ENCODE data around the gene MSRB2. TPM values are rescaled to one million over a fixed set of nuclear protein-coding genes. Genes with fewer than 3 reads are reported as not detected.

The MSRB2 gene
- total RNA-seq, 2 experiments from 2014 or later, result 6.9 to 9.1 TPM

DNA sequence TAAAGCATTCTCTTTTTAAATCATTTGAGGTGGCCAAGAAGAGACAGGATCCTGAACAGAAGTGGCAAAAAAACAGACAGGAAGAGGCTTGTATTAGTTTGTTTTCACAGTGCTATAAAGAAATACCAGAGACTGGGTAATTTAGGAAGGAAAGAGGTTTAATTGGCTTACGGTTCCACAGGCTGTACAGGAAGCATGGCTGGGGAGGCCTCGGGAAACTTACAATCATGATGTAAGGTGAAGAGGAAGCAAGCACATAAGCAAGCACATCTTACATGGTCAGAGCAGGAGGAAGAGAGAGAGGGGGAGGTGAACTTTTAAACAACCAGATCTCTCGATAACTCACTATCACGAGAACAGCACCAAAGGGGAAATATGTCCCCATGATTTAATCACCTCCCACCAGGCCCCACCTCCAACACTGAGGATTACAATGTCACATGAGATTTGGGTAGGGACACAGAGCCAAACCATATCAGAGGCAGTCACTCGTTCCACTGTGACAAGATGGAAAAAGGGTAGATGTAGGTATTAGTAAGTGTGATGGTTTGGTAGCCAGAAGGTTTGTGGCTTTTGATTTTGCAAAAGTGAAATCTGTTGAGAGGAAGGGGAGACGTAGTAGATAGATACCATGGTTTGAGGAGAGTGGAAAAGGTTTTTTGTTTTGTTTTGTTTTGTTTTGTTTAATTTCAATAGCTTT, 5.1 kb downstream of the MSRB2 start:
- H3K27me3 Mint-ChIP-seq, result no peaks in the 10 kb centered on the region
- no peak overlapping the region for H3K27ac Mint-ChIP-seq
- peak; percentile 20 for ATAC-seq
- POLR2A ChIA-PET, result no interaction called here
- H3K4me1 Mint-ChIP-seq (ENCODE audit: low read depth), result peaks cover 30% of the 10 kb centered on the region
- CTCF ChIA-PET, result interaction anchor here (1.3 kb wide), 1 partner anchor 9 kb away, joined by 4 read pairs; no protein-coding TSS in a partner anchor
- H3K4me3 Mint-ChIP-seq, result no peak overlapping the region
- no peaks in the 10 kb centered on the region for H3K9me3 Mint-ChIP-seq
- peak; percentile 33 for DNase-seq
- TF ChIP-seq, protein P1, sequence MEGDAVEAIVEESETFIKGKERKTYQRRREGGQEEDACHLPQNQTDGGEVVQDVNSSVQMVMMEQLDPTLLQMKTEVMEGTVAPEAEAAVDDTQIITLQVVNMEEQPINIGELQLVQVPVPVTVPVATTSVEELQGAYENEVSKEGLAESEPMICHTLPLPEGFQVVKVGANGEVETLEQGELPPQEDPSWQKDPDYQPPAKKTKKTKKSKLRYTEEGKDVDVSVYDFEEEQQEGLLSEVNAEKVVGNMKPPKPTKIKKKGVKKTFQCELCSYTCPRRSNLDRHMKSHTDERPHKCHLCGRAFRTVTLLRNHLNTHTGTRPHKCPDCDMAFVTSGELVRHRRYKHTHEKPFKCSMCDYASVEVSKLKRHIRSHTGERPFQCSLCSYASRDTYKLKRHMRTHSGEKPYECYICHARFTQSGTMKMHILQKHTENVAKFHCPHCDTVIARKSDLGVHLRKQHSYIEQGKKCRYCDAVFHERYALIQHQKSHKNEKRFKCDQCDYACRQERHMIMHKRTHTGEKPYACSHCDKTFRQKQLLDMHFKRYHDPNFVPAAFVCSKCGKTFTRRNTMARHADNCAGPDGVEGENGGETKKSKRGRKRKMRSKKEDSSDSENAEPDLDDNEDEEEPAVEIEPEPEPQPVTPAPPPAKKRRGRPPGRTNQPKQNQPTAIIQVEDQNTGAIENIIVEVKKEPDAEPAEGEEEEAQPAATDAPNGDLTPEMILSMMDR (IDR thresholded peaks at IDR 0.05), result no peak
- peaks cover 7% of the 10 kb centered on the region for H3K36me3 Mint-ChIP-seq (ENCODE audit: low read depth)
- intact Hi-C loops (cut with micrococcal nuclease), result no loop called here

DNA sequence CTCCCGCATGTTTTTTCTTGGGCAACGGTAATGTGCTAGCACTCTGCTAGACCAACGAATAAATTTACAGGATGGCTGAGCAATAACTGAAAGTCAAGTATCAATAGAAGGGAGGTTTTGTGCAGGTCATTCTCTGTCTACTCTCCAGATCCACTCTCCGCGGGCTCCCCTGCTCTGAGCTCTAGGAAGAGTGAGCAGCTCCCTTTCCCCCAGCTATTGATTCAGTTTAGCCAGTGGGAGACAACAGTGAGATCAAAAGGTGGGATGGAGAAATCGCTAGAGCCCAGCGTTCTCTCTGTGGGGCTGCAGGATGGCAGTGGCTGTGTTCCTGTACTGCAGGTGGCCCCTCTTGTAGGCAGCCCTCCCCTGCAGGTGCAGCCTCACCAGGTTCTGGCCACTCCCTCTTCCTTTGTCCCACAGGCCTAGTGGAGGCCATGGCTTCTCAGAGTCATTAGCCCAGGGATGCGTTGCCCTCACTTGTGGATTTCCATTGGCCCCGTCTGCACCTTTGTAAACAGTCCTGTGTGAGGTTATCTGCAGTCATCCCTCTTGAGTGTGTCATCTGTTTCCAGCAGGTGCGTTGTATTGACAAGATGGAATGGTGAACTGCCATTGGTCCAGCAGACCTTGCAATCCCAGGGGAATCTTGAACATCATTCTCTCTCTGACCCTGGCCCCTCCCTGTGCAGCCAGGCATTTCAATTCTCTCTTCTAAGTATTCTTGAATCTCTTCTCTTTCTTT, 11.1 kb downstream of the MSRB2 start:
- ATAC-seq (no peak), DNase-seq (no peak)
- TF ChIP-seq, protein P1 (IDR thresholded peaks at IDR 0.05), result no peak
- Mint-ChIP-seq H3K4me3 (no peak overlapping the region), H3K9me3 (no peaks in the 10 kb centered on the region), H3K27me3 (no peaks in the 10 kb centered on the region), H3K36me3 (ENCODE audit: low read depth) (peaks cover 15% of the 10 kb centered on the region), H3K27ac (no peak overlapping the region), H3K4me1 (ENCODE audit: low read depth) (no peaks in the 10 kb centered on the region)
- intact Hi-C loops (cut with micrococcal nuclease), result no loop called here
- CTCF ChIA-PET, result no interaction called here
- POLR2A ChIA-PET, result no interaction called here

DNA sequence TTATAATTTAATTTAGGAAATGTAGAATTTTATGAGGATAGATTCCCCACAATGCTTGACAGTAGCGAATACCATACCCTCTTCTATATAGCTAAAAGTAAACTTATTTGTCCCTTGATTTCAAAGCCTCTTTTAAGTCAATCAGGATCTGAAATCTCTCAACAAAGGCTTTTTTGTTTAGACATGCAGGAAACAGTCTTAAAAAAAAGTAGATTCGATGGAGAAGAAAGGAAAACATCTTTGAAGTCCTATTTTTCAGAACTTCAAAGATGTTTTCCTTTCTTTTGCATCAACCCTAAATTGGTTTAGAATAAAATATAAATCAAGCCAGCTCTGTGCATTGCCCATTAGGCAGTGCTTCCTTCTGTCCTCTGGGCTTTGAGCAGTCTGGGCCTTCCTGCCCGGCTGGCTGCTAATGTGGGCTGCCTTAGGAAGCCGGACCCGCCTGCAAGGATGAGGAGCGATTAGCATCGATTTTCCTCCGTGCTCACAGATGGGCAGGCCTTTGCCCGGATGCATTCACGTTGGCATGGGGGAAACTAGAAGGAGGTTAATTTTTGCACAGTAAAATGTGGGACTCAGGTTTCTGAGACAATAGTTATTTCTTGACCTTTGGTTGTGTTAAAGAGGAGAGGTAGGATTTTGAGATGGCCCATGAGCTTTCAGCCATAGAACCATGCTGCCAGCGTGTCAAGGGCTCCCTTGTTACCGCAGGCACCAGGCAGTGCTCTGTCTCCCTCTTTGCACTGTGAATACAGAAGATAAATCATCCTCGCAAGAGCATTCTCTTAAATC, 15.5 kb downstream of the MSRB2 start:
- Mint-ChIP-seq H3K9me3 (no peaks in the 10 kb centered on the region), H3K4me1 (ENCODE audit: low read depth) (no peaks in the 10 kb centered on the region), H3K27me3 (no peaks in the 10 kb centered on the region), H3K36me3 (ENCODE audit: low read depth) (peaks cover 9% of the 10 kb centered on the region), H3K4me3 (no peak overlapping the region), H3K27ac (no peak overlapping the region)
- TF ChIP-seq, protein P1 (IDR thresholded peaks at IDR 0.05), result no peak
- intact Hi-C loops (cut with micrococcal nuclease), result no loop called here
- DNase-seq, result no peak
- CTCF ChIA-PET, result interaction anchor here (0.9 kb wide), 1 partner anchor 48 kb away, joined by 3 read pairs; no protein-coding TSS in a partner anchor
- POLR2A ChIA-PET, result no interaction called here
- ATAC-seq, result no peak

DNA sequence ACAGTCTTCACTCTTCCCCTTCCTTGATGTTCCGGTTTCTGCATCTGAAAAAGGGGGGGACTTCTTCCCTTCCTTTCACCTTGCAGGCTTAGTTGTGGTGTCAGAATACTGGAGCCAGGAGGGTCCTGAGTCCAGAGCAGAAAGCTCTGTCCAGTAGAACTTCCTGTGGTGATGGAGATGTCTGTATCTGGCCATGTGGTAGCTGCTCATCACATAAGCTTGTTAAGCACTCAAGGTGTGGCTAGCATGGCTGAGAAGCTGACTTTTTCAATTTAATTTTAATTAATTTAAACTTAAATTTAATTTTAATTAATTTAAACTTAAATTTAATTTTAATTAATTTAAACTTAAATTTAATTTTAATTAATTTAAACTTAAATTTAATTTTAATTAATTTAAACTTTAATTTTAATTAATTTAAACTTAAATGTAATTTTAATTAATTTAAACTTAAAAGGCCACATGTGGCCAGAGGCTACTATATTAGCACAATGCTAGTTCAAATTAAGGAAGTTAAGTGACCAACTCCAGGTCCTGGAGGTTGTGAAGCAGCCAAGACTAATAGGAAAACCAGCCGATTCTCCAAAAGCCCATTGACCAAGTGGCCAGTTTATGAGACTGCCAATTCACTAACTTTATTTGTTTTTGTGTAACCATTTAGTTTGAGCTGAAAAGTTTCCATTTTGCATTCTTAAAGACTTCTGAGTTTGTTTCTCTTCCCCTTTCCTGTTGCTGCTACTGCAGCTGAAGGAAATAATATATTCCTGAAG, 16.3 kb downstream of the MSRB2 start:
- DNase-seq, result no peak
- ATAC-seq, result no peak
- TF ChIP-seq, protein P1 (IDR thresholded peaks at IDR 0.05), result no peak
- intact Hi-C loops (cut with micrococcal nuclease), result no loop called here
- Mint-ChIP-seq H3K4me3 (no peak overlapping the region), H3K27me3 (no peaks in the 10 kb centered on the region), H3K9me3 (no peaks in the 10 kb centered on the region), H3K36me3 (ENCODE audit: low read depth) (peaks cover 9% of the 10 kb centered on the region), H3K27ac (no peak overlapping the region), H3K4me1 (ENCODE audit: low read depth) (no peaks in the 10 kb centered on the region)
- ChIA-PET CTCF (no interaction called here), POLR2A (no interaction called here)

All from activated CD8-positive, alpha-beta T cell treated with anti-CD3 and anti-CD28 coated beads for 36 hours (primary cell).